SK-N-MC (cell line): ENCODE results near the gene TRMT1.

Experiments used
- DNase-seq: peaks from one replicate; pipeline ENCODE4 v3.0.0-alpha.2; 2011; ENCODE audit warnings: low read depth, low spot score
- H3K27ac ChIP-seq: fragments of 200-600 bp; sonication (generic); 2 replicates; pipeline ENCODE4 v1.5.1; 2016; ENCODE audit warnings: mixed run types
- H3K36me3 ChIP-seq: fragments of 200-600 bp; sonication (generic); 2 replicates; pipeline ENCODE4 v1.6.1; 2017; ENCODE audit warnings: antibody characterized with exemption, low read length, mixed read lengths; ENCODE audit not compliant: insufficient read depth
- H3K4me3 ChIP-seq: fragments of 200-600 bp; sonication (generic); 2 replicates; pipeline ENCODE4 v1.5.1; 2016
- H3K9ac ChIP-seq: fragments of 200-600 bp; sonication (generic); 2 replicates; pipeline ENCODE4 v1.8.0; 2017; ENCODE audit warnings: mixed run types, mixed read lengths; ENCODE audit not compliant: insufficient read length
- H3K9me3 ChIP-seq: fragments of 200-600 bp; sonication (generic); 2 replicates; pipeline ENCODE4 v1.6.1; 2017; ENCODE audit warnings: low read depth, mild to moderate bottlenecking, antibody characterized with exemption, low read length, moderate library complexity, mixed read lengths
- EZH2 ChIP-seq: fragments of 200-600 bp; sonication (generic); IDR thresholded peaks from one replicate; pipeline ENCODE4 v1.6.1; 2017; ENCODE audit warnings: antibody characterized with exemption
- FOXP2 ChIP-seq: optimal IDR thresholded peaks from 2 replicates; pipeline ENCODE3; 2011; ENCODE audit warnings: mild to moderate bottlenecking, moderate library complexity; ENCODE audit not compliant: insufficient read depth; ENCODE audit errors: extremely low read length, control extremely low read depth
- POLR2AphosphoS5 ChIP-seq: IDR thresholded peaks from 2 replicates; pipeline ENCODE4 v1.6.1; 2012; ENCODE audit warnings: mild to moderate bottlenecking, low read depth, low read length, borderline replicate concordance

TRMT1 gene

DNA sequence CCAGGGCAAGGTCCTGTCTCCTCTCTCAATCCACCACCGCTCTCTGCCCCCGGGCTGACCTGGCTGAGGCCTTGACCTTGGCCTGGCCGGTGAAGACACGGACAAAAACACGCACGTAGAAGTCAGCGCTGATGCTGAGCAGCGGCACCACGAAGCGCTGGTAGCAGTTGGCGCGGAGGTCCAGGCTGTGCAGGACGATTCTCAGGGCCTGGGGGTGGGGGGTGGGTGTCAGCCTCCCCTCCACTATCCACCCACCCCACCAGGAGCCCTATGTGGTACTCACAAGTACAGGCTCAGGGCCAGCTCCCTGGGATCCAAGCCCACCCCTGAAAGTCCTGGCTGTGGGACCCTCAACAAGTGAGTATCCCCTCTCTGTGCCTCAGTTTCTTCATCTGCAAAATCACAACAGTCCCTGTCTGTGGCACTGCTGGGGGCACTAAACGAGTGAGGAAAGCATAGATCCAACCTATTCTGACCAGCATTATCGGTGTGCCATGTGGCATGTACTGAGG lies 6.4 kb downstream of the TRMT1 start:
- H3K9ac ChIP-seq, result no peak overlapping the region
- no peak overlapping the region for H3K27ac ChIP-seq
- H3K9me3 ChIP-seq, result no peaks in the 10 kb centered on the region
- no peak for DNase-seq
- no peak for TF ChIP-seq EZH2
- TF ChIP-seq POLR2AphosphoS5, result no peak
- no peak for TF ChIP-seq FOXP2
- H3K4me3 ChIP-seq, result no peak overlapping the region
- peaks cover 41% of the 10 kb centered on the region for H3K36me3 ChIP-seq

DNA sequence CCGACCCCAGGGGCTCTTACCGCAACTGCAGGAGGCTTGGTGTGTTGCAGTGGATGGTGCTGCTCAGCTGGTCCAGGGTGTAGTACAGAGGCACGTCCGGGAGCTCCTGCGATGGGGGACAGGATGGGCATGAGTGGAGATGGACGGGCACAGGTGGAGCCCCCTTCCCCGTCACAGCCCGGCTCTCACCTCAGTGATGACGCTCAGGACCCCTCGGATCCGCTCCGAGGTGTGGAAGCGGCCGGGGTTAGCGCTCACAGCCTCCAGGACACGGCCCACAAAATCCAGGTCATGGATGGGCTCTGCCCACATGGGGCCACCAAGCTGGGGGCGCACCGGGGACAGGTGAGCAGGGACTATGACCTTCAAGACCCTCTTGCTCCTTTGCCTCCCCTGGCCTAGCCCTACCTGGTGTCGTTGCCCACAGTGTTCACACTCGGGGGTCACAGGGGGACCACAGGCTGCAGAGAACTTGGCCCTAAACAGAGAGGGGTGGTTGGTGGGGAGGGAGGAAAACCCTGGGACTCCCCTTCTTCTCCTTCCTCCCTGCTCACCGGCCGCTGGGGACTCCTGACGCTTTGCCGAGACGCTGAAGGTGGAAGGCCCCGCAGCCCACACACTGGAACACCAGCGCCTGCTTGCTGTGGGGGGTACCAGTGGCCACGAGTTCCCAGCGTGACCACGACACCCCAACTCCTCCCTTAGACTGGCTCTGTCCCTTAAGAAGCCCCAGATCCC lies 7.0 kb downstream of the TRMT1 start:
- Histone ChIP-seq H3K36me3 (peaks cover 35% of the 10 kb centered on the region; the same call in 1 of the 2 replicates), H3K4me3 (no peak overlapping the region), H3K27ac (no peak overlapping the region), H3K9ac (no peak overlapping the region), H3K9me3 (no peaks in the 10 kb centered on the region)
- DNase-seq, result no peak
- TF ChIP-seq POLR2AphosphoS5 (no peak), EZH2 (no peak), FOXP2 (no peak)

DNA sequence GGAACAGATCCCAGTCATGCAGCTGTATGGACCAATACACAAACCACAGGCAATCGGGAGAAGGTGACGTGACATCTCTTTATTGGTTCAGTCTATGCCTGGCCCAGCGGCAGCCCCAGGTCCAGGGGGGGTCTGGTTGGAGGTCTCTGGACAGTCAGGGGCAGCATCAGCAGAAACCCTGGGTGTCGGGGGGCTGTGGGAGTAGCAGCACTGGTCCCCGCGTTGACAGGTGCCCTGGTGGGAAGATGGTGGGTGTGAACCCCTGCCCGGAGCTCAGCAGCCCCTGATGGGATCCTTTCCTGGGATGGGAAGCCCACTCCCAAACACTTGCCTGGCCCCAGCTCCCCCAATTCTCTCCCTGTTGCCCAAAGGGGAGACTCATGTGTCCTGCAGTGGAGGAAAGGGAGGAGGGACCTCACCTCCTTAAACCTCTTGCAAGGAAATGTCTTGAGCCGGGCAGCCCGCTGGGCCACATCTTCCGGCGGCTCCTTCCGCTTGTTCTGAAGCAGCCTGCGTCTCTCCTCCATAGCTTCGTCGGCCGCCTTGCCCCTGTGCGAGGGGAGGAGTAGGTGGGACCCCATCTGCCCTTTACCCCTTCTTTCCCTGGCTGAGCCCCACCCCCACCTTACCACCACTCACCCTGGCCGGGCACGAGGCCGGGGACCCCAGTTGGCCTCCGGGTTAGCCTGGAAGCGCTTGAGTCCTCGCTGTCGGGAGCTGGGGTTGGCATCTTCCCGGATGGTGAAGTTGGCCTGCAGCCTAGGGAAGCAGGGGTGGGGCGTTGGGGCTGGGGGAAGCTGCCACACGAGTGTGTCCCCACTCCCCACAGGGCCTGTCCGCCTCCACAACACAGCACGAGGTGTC lies 11.5 kb downstream of the TRMT1 start:
- H3K9me3 ChIP-seq, result no peaks in the 10 kb centered on the region
- no peak for DNase-seq
- H3K27ac ChIP-seq, result no peak overlapping the region
- TF ChIP-seq POLR2AphosphoS5, result no peak
- TF ChIP-seq FOXP2, result no peak
- TF ChIP-seq EZH2, result no peak
- no peak overlapping the region for H3K4me3 ChIP-seq
- H3K9ac ChIP-seq, result no peak overlapping the region
- H3K36me3 ChIP-seq, result peaks cover 13% of the 10 kb centered on the region; the same call in 1 of the 2 replicates

DNA sequence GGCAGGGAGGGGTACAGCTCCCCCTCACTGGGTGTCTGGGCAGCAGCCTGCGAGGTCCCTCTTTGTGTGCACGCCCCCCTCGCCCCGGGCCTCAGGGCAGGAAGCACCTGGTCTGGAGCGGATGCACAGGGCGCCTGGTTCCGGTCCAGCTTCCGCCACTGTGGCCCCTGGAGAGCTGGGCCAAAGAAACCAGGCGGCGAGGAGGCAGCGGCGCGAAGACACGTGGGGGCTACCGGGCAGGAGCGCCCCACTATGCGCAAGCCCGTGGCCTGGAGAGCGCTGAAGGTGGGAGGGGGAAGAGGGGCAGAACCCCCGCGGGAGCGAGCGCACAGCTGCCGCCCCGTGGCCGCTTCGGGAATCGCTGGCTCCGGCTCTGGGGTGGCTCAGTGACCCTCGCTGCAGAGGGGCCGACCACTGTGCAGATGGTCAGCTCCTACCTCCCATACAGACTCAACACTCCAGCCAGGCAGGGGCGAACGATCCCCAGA lies 12.1 kb downstream of the TRMT1 start:
- H3K27ac ChIP-seq, result no peak overlapping the region
- DNase-seq, result no peak
- H3K9ac ChIP-seq, result no peak overlapping the region
- peaks cover 9% of the 10 kb centered on the region; the same call in 1 of the 2 replicates for H3K36me3 ChIP-seq
- TF ChIP-seq EZH2 (no peak), POLR2AphosphoS5 (no peak), FOXP2 (no peak)
- H3K9me3 ChIP-seq, result no peaks in the 10 kb centered on the region
- H3K4me3 ChIP-seq, result no peak overlapping the region

DNA sequence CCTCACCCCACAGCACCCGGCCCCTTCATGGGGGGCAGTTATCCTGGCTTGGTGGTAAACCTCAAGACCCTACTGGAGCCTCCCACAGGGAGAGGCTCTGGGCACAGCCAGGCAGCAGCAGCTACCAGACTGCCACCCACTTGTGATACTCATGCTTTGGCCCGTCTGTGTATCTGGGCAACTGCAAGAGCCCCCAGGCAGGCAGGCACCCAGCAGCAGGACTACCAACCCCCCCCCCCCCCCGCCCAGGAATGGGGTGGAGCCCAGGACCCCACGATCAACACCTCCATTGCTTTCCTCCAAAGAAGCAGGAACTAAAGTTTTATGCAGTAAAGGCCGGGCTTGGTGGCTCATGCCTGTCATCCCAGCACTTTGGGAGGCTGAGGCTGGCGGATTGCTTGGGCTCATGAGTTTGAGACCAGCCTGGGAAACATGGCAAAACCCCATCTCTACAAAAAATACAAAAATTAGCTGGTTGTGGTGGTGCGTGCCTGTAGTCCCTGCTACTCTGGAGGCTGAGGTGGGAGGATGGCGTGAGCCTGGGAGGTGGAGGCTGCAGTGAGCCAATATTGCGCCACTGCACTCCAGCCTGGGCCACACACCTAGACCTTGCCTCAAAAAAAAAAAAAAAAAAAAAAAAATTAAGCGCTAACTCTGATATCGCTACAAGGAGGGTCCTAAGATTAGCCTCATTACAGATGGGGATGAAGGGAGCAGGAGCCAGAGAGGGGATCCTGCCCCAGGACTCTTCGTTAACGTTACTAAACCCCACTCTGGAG lies 12.8 kb downstream of the TRMT1 start:
- no peak overlapping the region for H3K4me3 ChIP-seq
- H3K36me3 ChIP-seq, result peaks cover 5% of the 10 kb centered on the region; the same call in 1 of the 2 replicates
- TF ChIP-seq POLR2AphosphoS5, result no peak
- no peak for TF ChIP-seq EZH2
- TF ChIP-seq FOXP2, result no peak
- H3K9ac ChIP-seq, result no peak overlapping the region
- H3K27ac ChIP-seq, result no peak overlapping the region
- H3K9me3 ChIP-seq, result no peaks in the 10 kb centered on the region
- DNase-seq, result no peak

DNA sequence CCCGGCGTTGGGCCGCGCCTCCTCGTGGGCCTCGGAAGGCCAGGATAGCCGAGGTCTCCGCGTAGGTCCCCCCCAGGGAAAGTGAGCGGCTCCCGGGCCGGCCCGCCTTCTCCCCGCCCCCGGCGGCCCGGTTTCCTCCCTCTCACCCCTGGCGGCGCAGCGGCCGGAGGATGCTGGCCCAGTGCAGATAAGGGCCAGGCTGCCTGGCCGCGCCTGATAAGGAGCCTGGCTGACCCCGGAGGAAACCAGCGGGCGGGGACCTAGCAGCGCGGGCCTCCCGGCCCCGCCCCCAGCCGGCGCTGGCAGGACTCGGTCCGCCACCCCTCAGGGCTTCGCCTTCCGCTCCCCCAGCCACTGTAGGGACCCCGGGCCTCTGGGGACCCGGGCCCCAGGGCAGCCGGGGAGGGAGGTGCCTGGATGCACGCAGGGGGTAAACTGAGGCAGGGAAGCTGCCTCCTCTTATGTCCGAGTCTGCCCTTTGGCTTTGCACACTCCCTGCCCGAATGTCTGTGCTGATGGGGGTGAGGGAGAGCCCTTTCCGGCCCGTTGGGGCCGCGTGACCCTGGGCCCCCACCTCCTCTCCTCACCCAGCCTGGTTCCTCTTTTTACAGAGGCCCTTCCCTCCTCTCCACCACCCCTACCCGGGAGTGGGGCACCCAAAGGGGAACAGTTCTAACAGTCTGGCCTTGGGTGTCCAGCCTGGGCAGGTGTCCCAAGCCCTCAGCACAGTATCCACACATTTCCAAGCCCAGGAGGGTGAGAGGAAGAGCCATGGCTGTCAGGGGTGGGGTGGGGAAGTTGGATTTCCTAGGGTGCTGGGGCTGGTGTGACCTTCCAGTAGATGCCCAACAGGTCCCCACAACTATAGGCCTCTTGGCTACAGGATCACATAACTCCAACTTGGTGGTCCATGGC lies 13.6 kb downstream of the TRMT1 start, which contains the start of gene LYL1:
TSS of gene LYL1 (minus strand) at position 193 of the 915 bp plus-strand sequence. CDS start 1,687 bp downstream, outside the sequence.
- DNase-seq, result no peak
- Histone ChIP-seq H3K9ac (no peak within 1 kb of the TSS), H3K4me3 (no peak within 1 kb of the TSS), H3K27ac (no peak within 1 kb of the TSS), H3K36me3 (peaks cover 5% of the 10 kb centered on the region; the same call in 1 of the 2 replicates), H3K9me3 (no peaks in the 10 kb centered on the region)
- no peak for TF ChIP-seq EZH2
- TF ChIP-seq FOXP2, result no peak
- no peak; the same call in 1 of the 2 replicates for TF ChIP-seq POLR2AphosphoS5

DNA sequence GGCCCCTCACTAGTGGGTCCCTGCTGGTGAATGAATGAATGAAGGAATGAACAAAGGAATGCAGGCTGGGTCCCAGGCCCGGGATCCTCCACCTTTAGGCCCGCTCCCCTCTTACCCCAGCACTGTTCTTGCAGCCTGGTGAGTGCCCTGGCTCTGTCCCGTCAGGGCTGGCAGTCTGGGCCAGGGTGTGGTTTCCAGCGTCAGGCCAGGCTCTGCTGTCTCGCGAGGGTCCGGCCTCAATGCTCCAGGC lies 14.2 kb downstream of the TRMT1 start:
- DNase-seq, result no peak
- no peaks in the 10 kb centered on the region for H3K9me3 ChIP-seq
- no peak overlapping the region for H3K9ac ChIP-seq

More for the DNA sequence above, 14.2 kb downstream of the TRMT1 start:
- no peak overlapping the region for H3K4me3 ChIP-seq
- H3K27ac ChIP-seq, result no peak overlapping the region
- TF ChIP-seq EZH2 (no peak), POLR2AphosphoS5 (no peak), FOXP2 (no peak)
- peaks cover 2% of the 10 kb centered on the region; the same call in 1 of the 2 replicates for H3K36me3 ChIP-seq
